Activated CD4-positive, CD25-positive, alpha-beta regulatory T cell treated with anti-CD3 and anti-CD28 coated beads, Interleukin-2, amount 50 U/mL, for 16 hours (primary cell): ENCODE measurements around the gene FSD1.
"Not testable (repeated sequence)": the region's sequence is repeated elsewhere in the genome, so short reads cannot be mapped to it uniquely, and the experiment has no call there.

Experiments used
- DNase-seq: peaks from one replicate; pipeline ENCODE4 v3.0.0-alpha.2; 2020; ENCODE audit warnings: low read depth, low spot score

The FSD1 gene

DNA sequence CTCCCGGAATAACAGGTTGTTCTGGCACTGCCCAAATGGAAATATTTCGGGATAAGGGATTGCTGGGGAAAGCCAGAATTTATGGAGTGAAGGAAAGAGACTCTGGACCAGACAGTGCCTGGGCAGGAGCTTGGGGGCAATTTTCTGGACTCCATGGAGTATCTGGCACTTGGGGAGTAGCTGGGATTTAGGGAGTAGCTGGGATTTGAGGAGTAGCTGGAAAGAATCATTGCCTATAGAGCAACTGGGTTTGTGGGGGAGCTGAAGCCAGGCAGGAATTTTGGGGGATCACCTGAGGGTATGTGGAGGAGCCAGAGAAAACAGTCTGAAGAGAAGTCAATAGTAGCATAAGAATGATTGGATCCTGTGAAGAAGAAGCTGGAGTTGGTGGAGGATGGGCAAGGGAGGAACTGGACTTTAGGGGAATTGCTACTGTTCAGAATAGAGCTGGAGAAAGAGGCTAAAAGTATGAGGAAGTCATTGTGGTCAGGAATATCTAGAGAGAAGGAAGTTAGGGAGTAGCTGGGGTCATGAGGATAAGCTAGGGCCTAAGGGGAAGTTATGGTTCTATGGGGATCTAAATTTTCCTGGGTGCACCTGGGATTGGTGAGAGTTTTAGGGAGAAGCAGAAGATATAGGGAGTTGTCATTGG, 14.8 kb downstream of the FSD1 start:
- DNase-seq, result no peak

DNA sequence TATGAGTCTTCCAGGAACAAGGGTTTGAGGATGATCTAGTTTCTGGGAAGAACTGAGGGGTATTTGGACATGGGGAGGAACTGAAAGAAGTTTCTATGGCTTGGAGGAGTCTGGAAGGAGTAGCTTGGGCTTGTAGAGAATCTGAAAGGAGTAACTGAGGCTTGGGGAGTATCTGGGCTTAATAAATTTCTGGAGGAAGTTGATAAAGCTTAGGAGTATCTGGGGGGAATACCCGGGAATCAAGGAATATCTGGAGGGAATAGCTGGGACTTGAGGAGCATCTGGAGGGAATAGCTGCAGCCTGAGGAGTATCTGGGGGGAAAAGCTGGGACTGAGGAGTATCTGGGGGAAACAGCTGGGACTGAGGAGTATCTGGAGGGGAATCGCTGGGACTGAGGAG, 16.0 kb downstream of the FSD1 start:
- no peak for DNase-seq

DNA sequence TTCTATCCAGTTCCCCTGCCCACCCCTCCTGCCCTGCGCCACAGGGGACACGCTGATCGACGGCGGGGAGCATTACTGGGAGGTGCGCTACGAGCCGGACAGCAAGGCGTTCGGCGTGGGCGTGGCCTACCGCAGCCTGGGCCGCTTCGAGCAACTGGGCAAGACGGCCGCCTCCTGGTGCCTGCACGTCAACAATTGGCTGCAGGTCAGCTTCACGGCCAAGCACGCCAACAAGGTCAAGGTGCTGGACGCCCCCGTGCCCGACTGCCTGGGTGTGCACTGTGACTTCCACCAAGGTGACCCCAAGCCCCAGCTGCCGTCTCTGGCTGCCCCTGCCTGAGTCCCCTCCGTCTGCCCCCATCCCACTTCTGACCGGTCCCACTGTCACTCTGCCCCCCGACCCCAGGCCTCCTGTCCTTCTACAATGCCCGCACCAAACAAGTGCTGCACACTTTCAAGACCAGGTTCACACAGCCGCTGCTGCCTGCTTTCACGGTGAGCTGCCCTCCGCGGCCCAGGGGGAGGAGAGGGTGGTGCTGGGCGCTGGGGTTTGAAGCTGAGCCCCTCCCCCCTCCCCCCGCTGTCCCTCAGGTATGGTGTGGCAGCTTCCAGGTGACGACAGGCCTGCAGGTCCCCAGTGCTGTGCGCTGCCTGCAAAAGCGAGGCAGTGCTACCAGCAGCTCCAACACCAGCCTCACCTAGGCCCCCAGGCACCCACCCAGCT, 18.7 kb downstream of the FSD1 start:
- DNase-seq, result no peak

DNA sequence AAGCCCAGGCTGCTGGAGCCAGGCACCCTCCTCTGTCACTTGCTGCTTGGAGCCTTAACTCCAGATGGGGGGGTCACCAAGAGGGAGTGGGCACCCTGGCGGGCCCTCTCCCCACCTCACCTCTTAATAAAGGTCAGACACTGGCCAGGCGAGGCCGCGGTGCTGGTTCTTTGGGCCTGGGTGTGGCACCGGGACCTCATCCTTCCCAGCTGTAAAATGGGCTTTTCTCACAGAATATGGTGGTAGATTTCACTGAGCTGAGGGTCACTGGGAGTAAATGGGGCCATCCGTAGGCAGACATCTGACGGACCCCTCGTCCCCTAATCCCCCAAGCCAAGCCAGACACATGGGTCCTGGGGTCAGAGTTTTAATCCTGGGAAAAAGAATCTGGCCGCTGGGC, 19.3 kb downstream of the FSD1 start:
- no peak for DNase-seq

DNA sequence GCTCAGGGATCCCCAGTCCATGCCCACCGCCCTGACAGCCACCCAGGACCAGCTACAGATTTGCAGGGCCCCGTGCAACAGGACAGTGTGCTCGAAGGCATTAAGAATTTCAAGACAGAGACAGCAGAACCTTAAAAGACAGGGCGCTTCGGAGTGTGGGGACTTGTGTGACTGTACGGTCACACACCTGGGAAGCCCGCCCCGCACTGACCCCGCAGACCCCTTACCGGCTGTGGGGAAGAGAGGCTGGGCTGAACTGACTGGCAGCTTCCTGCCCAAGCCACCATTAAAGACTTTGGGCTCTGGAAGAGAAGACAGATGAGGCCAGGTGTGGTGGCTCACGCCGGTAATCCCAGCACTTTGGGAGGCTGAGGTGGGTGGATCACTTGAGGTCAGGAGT, 19.8 kb downstream of the FSD1 start:
- no peak for DNase-seq

DNA sequence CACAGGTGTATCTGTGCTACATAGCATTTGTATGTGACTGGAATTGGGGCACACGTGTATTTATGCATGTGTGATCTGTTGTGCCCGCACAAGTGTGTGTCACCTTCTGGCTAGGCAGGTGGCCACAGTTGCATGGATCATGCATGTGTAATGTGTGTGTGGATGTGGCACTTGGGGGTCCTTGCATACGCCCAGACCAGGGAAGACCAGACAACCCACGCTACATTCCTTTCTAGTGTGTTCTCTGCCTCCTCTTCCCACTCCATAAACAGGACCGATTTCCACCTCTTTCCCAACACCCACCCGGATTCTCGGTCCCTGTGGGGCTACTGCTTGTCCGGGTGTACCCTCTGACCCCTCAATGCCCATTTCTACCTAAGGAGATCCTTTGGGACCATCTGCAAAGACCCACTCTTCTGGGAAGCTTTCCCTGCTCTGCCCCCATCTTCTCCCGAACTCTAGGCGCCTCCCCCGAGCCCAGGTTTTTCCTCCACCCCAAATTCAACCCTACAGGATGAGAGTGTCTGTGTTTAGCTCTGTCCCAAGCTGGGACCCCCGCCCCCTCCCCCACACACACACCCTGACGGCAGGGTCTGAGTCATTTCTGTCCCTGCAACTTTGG, 21.9 kb downstream of the FSD1 start:
- DNase-seq, result no peak

DNA sequence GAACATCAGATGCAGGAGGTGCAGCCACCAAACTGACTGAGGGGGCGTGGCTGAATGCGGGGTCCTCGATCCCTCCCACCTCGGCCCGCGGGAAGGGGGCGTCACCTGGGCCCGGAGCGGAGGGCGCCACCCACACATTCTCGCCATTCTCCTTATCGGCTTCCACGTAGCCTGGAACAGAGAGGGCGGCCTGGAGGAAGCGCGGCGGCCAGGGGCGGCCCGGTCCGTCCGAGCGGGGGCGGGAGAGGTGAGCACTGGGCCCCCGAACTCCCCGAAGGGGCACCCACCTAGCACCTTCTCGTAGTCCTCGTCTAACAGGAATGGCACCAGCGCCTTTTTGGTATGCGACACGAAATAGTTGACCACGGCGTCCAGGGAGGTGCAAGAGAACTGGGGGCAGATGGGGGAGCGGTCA, 22.4 kb downstream of the FSD1 start:
- DNase-seq, result no peak

DNA sequence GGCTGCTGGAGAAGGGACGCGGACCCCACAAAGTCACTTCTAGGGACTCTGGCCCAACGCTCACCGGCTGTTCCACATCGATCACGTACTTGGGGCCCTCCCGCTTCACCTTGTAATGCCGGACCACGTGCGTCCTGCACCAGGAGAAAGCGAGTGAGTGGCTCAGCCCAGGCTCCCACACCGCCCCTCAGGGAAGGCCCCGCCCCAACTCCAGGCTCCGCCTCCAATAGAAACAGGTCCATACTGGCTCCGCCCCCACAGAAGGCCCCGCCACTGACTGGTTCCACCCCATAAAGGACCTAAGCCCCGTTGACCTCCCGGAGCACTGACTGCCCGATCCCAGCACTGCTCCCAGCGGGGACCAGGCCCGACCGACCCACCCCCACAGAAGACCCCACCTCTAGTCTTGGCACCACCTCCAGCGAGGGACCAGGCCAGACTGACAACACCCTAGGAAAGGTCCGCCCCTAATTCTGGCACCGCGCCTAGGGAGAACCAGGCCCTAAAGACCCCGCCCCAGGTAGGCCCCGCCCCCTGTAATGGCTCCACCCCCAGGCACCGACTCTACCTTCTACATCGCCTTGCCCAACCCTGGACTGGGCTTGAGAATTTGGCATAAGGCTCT, 23.0 kb downstream of the FSD1 start:
- DNase-seq, result peak; percentile 48

DNA sequence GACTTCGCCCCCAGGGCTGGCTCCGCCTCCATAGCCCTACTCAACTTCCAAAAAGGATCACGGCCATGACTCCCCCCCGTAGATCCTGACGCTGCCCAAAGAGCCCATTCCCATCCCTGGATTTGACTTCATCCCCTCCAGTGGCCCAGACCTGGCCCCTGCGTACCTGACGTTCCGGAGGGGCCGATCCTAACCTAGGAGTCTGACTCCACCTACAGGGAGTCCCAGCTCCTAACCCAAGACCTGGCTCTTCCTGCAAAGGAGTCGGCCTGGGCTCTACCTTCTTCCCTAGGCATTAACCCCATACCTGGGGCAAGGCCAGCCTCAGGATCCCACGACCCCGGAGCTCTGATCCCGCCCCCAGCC, 23.5 kb downstream of the FSD1 start:
- DNase-seq, result no peak

DNA sequence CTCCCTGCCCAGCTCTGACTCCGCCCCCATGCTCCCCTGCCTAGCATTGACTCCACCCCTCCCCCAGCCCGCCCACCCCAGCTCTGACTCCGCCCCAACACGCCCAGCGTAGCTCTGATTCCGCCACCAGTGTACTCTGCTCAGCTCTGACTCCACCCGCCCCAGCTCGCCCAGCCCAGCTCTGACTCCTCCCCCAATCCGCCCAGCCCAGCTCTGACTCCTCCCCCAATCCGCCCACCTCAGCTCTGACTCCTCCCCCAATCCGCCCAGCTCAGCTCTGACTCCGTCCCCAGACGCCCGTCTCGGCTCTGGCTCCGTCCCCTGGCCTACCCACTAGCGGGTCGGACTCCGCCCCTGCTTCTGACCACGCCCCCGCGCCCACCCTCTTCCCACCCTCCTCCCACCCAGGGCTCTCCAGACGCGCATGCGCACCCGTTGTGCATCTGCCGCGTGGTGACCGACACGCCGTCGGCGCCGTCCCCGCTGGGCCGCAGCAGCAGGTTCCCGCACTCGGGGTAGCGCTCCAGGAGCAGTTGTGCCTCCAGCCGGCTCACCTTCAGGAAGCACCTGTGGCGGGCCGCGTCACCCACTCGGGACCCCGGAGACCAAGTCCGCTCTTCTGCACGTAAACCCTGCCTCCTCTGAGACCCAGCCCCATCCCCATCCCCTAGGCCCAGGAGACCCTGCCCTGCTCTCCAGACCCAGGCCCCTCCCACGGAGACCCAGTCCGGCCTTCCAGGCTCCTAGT, 24.0 kb downstream of the FSD1 start:
- DNase-seq, result peak; percentile 88

DNA sequence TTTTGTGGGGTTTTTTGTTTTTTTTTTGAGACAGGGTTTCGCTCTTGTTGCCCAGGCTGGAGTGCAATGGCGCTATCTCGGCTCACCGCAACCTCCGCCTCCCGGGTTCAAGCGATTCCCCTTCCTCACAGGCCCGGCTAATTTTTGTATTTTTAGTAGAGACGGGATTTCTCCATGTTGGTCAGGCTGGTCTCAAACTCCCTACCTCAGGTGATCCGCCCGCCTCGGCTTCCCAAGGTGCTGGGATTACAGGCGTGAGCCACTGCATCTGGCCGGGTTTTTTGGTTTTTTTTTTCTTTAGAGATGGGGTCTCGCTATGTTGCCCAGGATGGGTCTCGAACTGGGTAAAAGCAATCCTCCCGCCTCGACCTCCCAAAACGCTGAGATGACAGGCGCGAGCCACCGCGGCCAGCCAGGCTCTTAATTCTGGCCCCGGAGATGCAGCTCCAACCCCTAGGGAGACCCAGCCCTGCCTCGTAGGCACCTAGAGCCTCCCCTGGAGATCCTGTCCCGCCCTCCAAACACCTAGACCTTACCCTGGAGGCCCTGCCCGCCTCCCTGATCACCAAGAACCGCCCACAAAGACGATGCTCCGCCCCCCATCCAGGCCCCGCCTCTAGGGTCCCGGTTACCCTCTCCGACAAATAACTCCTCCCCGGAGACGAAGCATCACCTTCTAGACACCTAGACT, 24.7 kb downstream of the FSD1 start:
- not testable (repeated sequence) for DNase-seq

DNA sequence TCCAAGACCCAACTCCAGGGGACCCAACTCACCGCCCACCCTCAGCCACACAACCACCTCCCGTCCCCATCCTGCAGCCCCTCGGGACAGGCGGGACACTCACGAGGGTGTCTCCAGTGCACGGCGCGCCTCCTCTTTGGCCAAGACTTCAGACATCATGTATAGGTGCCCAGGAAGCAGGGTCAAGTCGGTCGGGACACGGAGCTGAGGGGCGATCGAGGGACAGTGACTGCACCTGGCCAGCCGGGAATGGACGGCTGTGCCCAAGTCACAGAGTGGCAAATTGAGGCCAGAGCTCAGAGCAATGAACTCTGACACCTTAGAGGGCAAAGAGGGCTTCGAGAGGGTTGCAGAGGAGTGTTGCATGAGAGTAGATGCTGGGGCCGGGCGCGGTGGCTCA, 25.5 kb downstream of the FSD1 start:
- no peak for DNase-seq

DNA sequence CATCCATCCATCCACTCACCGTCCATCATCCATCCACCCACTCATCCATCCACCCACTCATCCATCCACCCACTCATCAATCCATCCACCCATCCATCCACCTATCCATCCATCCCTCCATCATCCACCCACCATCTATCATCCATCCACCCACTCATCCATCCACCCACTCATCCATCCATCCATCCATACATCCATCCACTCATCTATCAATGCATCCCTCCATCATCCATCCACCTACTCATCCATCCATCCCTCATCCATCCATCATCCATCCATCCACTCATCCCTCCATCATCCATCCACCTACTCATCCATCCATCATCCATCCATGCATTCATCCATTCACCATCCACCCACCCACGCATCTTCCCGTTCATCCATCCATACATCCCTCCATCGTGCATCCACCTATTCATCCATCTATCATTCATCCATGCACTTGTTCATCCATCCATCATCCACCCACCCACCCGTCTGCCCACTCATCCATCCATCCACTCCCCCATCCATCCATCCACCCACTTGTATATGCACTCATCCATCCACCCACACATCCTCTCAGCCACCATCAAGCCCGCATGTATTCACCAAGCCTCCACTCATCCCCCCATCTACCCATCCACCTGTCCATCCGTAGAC, 30.7 kb downstream of the FSD1 start:
- DNase-seq, result no peak

DNA sequence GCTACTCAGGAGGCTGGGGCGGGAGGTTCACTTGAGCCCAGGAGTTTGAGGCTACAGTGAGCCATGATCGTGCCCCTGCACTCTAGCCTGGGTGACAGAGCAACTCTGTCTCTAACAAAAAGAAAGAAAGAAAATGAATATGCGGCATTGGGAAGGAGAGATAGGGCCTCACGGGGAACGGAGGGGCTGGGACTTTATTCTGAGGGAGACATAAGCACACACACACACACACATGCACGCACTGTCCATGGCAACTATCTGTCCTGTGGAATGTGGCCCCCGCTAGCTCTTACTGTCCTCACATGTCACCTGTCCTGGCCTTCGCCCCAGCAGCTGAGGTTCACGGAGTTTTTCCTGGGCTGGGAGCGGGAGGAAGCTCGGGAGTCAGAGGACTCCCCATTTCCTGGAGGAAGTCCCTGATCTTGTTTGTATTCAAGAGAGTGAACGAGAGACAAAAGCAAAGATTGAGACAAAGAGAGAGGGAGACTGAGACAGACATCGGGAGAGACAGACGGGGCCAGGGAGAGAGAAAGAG, 33.6 kb downstream of the FSD1 start:
- DNase-seq, result no peak

DNA sequence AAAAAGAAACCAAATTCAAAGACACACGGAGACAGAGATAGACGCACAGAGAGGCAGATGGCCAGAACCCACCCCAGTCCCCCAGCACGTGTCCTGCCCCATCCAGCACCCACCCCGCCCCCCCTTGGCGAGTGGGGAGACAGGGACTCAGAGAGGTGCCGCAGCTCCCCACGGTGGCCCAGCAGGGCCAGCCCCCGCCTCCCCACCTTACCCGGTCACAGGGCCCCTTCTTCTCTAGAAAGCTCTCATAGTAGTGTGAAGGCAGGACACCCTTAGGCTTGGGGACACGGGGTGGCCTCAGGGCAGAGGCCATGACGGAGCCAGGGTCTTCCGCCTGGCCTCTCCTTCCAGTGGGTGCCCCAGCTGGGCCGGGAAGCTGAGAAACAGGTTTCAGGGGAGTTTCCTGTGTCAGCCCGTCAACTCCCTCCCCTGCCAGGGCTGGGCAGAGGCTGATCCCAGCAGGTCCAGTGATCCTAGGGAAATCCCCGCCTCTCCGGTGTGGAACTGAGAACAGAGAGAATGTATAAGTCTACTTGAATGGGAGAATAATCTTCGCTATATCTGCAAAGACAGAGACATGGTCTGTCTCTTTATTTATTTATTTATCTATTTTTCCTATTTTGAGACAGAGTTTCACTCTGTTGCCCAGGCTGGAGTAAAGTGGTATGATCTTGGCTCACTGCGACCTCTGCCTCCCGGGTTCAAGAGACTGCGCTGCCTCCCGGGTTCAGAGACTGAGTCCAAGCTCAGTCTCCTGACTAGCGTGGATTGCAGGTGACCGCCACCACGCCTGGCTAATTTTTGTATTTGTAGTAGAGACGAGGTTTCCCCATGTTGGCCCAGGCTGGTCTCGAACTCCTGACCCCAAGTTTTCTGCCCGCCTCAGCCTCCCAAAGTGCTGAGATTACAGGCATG, 34.3 kb downstream of the FSD1 start, which contains the start of gene STAP2:
TSS of gene STAP2 (minus strand) at position 387 of the 915 bp plus-strand sequence. CDS start at position 313, 74 bp downstream.
- no peak for DNase-seq

DNA sequence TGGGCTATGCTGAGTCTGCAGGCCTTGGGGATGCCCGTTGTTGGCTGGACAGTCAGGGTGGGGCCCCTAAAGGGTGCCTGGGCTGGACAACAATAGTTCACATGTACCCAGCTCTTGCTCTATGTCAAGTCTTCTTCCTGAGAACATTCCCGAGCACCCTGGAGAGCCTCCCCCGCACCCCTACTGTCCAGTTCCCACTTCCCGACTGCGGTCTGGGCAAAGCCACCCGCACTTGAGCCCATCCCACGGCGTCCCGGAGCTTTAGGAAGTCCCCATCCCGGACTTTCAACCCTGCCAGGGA, 37.9 kb downstream of the FSD1 start:
- no peak for DNase-seq

DNA sequence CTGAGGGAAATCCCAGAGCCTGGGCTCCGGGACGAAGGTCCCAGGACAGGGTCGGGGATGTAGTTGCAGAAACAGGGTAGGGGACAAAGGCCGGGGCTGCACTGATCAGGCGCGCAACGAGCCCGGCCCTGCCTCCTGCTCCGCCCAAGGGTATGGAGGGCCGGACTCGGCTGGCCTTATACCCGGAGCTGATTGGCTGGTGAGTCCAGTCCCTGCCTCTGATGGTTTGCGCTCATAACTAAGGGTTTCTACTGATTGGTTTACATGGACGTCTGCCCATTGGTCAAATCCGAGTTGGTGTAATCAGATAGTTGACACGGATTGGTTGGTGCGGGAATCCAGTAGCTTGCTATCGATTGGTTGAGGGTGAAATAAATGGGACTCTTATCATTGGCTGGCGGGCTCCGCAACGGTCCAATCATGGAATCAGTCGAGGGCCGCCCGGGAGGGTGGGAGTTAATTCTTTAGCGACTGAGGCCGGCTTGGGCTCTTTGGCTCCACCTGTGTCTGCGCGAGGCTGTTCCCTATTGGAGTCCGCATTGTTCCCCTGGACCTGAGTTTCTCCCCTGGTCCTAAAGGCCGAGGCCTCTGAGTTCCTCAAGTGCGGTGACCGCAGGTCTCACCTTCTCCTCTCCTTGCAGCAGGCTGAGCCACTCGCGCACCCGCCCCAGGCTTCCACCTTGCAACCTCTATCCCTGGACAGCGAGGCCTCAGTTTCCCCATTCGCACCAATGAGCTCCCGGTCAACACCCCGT, 38.4 kb downstream of the FSD1 start:
- peak; percentile 90 for DNase-seq

DNA sequence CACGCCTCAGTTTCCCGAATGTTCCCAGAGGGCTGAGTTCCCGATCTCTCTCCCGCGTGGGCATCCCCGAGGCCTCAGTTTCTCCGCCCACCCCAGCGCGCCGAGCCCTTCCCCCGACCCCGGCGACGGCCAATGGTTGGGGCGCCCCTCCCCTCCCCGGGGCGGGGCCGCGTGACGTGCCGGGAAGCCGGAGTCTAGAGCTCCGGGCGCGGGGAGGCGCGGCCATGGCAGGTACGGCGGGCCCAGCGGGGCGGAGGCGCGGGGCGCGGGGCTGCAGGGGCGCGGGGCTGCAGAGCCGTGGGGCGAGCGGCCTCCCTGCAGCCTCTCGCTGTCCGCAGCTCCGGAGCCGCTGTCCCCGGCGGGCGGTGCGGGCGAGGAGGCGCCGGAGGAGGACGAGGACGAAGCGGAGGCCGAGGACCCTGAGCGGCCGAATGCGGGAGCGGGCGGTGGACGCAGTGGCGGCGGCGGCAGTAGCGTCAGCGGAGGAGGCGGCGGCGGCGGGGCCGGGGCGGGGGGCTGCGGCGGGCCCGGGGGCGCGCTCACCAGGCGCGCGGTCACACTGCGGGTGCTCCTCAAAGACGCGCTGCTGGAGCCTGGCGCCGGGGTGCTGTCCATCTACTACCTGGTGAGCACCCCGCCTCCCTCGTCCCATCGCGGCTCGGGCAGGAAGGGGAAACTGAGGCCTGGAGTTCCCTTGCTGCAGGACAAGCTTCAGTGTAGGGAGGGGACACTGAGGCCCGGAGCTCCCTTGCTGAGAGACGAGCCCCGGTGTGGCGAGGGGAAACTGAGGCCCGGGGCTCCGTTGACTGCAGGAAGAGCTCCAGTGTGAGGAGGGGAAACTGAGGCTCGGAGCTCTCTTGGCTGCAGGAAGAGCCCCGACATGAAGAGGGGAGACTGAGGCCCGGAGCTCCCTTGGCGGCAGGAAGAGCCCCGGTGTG, 39.2 kb downstream of the FSD1 start, which contains the start of gene MPND:
TSS of gene MPND (plus strand) at position 193 of the 938 bp plus-strand sequence. CDS start at position 225, 32 bp downstream.
- peak; percentile 90 for DNase-seq
